Fibroblast of the aortic adventitia (primary cell): Measurements from ENCODE around the gene PVALEF. TPM values are rescaled to one million over a fixed set of nuclear protein-coding genes. Genes with fewer than 3 reads are reported as not detected.

Experiments
- DNase-seq: peaks from one replicate; pipeline ENCODE4 v3.0.0-alpha.2; 2010; ENCODE audit warnings: low read depth
- H3K4me3 ChIP-seq: 2 replicates; pipeline ENCODE4 v1.5.1; 2011; ENCODE audit warnings: low read depth, mild to moderate bottlenecking, control low read depth, low read length, moderate library complexity
- CTCF ChIP-seq: IDR thresholded peaks from 2 replicates; pipeline ENCODE4 v1.5.1; 2011; ENCODE audit warnings: mild to moderate bottlenecking, low read length, control low read depth, inconsistent platforms; ENCODE audit not compliant: insufficient read depth
- total RNA-seq: library from RNA; depleted of rRNA; stranded (reverse); fragments of >200 nt; gene quantifications from 2 replicates; pipeline ENCODE4 v1.2.3, GENCODE V29; 2012; ENCODE audit warnings: low replicate concordance

Gene PVALEF
- total RNA-seq, 1 donor: not detected

- TF ChIP-seq CTCF: no peak
- no peak for DNase-seq
- no peak overlapping the region for H3K4me3 ChIP-seq
Measured at GRCh38 chr17:81178136-81179091, 13.1 kb downstream of the PVALEF start.

- H3K4me3 ChIP-seq: no peak overlapping the region
- TF ChIP-seq CTCF: no peak
- DNase-seq: no peak
Measured at GRCh38 chr17:81179220-81179619, 13.9 kb downstream of the PVALEF start.

GRCh38 chr17:81179861-81180260 is 14.6 kb downstream of the PVALEF start:
- no peak for DNase-seq
- no peak for TF ChIP-seq CTCF
- H3K4me3 ChIP-seq: no peak overlapping the region

GRCh38 chr17:81180836-81181810 is 15.8 kb downstream of the PVALEF start:
- no peak for TF ChIP-seq CTCF
- no peak for DNase-seq
- H3K4me3 ChIP-seq: no peak overlapping the region

- no peak for TF ChIP-seq CTCF
- H3K4me3 ChIP-seq: no peak overlapping the region
- DNase-seq: no peak
Measured at GRCh38 chr17:81181811-81182185, 16.5 kb downstream of the PVALEF start.

GRCh38 chr17:81182596-81182995 is 17.3 kb downstream of the PVALEF start:
- DNase-seq: no peak
- no peak for TF ChIP-seq CTCF

More at GRCh38 chr17:81182596-81182995, 17.3 kb downstream of the PVALEF start:
- no peak overlapping the region for H3K4me3 ChIP-seq
